Osteocyte (in vitro differentiated cells): ENCODE measurements around the gene IL11. TPM values are rescaled to one million over a fixed set of nuclear protein-coding genes. Genes with fewer than 3 reads are reported as not detected.

ENCODE experiments used
- DNase-seq: peaks from one replicate; pipeline ENCODE4 v3.0.0; 2021; ENCODE audit warnings: mixed read lengths; ENCODE audit not compliant: unreplicated experiment; ENCODE audit errors: extremely low spot score
- H3K27ac Mint-ChIP-seq: one replicate; pipeline ENCODE4 v1.8.0; 2021; ENCODE audit warnings: mild to moderate bottlenecking, mixed read lengths; ENCODE audit not compliant: unreplicated experiment
- H3K27me3 Mint-ChIP-seq: one replicate; pipeline ENCODE4 v1.8.0; 2021; ENCODE audit warnings: mixed read lengths; ENCODE audit not compliant: unreplicated experiment
- H3K36me3 Mint-ChIP-seq: one replicate; pipeline ENCODE4 v1.8.0; 2021; ENCODE audit warnings: mixed read lengths; ENCODE audit not compliant: unreplicated experiment
- H3K4me1 Mint-ChIP-seq: one replicate; pipeline ENCODE4 v1.8.0; 2021; ENCODE audit warnings: mixed read lengths; ENCODE audit not compliant: unreplicated experiment
- H3K4me3 Mint-ChIP-seq: one replicate; pipeline ENCODE4 v1.8.0; 2021; ENCODE audit warnings: mild to moderate bottlenecking, moderate library complexity, mixed read lengths; ENCODE audit not compliant: unreplicated experiment
- H3K9me3 Mint-ChIP-seq: one replicate; pipeline ENCODE4 v1.8.0; 2021; ENCODE audit warnings: mixed read lengths; ENCODE audit not compliant: unreplicated experiment
- CTCF ChIP-seq: fragments of 200-600 bp; sonication (generic); IDR thresholded peaks from 2 replicates; pipeline ENCODE4 v1.5.0; 2021; ENCODE audit warnings: antibody characterized with exemption, mild to moderate bottlenecking, moderate library complexity
- total RNA-seq: library from RNA; stranded (reverse); gene quantifications from 2 replicates; pipeline ENCODE4 v1.2.1, GENCODE V29; 2021

Gene IL11
- total RNA-seq, 1 donor from 2014 or later: 1.0 TPM

DNA sequence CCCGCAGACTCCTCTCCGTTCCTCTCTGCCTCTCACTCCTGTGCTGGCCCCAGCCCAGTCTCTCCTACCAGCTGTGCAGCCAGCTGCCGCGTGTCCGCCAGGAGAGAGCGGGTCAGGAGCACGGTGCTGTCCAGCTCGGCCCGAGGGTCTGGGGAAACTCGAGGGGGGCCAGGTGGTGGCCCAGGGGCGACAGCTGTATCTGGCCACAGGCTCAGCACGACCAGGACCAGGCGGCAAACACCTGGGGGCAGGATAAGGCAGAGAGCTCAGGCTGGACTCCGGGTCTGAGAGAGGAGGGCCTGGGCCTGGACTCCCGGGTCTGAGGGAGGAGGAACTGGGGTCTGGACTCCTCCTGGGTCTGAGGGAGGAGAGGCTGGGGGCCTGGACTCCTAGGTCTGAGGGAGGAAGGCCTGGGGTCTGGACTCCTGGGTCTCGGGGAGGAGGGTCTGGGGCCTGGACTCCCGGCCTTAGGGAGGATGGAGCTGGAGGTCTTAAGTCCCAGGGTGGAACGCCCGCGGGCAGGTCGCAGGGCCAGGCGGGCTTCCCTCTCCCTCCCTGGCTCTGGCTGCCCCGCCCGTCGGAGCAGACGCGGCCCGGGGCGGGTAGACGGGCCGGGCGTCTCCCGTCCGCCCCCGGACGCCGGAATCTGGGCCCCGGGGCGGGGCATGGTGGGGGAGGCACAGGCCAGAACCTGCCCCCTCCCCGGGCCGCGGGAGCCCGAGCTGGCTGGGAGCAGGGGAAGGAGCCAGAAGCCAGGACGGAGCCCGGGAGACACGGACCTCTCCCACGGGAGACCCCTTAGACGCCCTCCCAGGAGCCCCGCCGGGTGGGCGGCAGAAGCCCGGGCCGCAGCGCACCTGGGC lies 1.3 kb downstream of the IL11 start:
- no peaks in the 10 kb centered on the region for H3K9me3 Mint-ChIP-seq
- no peaks in the 10 kb centered on the region for H3K27me3 Mint-ChIP-seq
- DNase-seq: no peak
- no peak for TF ChIP-seq CTCF
- peak overlapping the region; percentile 29 for H3K4me3 Mint-ChIP-seq
- H3K36me3 Mint-ChIP-seq: no peaks in the 10 kb centered on the region
- H3K27ac Mint-ChIP-seq: no peak overlapping the region
- H3K4me1 Mint-ChIP-seq: peaks cover 36% of the 10 kb centered on the region

GRCh38 chr19:55368106-55368505 lies 2.2 kb downstream of the IL11 start:
- DNase-seq: no peak
- Mint-ChIP-seq H3K27me3 (no peaks in the 10 kb centered on the region), H3K27ac (no peak overlapping the region), H3K4me1 (peaks cover 34% of the 10 kb centered on the region), H3K36me3 (no peaks in the 10 kb centered on the region), H3K9me3 (no peaks in the 10 kb centered on the region), H3K4me3 (no peak overlapping the region)
- no peak for TF ChIP-seq CTCF

GRCh38 chr19:55366790-55367189 lies 3.5 kb downstream of the IL11 start:
- no peaks in the 10 kb centered on the region for H3K36me3 Mint-ChIP-seq
- DNase-seq: no peak
- H3K27me3 Mint-ChIP-seq: no peaks in the 10 kb centered on the region
- H3K27ac Mint-ChIP-seq: no peak overlapping the region
- no peak for TF ChIP-seq CTCF
- H3K4me3 Mint-ChIP-seq: no peak overlapping the region
- H3K9me3 Mint-ChIP-seq: no peaks in the 10 kb centered on the region
- peaks cover 25% of the 10 kb centered on the region for H3K4me1 Mint-ChIP-seq

DNA sequence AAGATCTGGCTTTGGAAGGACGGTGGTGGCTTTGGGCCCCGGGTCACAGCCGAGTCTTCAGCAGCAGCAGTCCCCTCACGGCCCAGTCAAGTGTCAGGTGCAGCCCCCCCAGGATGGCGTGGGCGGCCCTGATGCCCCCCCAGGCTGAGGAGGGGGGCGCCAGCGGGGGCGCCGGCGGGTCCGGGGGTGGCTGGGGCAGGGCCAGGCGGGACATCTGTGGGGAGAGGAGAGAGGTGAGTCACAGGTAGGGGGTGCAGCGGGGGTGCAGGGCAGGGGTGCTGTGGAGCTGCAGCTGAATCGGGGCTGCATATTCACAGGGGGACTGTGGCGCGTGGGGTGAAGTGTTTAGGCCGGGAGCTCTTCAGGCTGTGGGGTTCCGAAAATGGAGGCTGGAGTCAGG lies 4.3 kb downstream of the IL11 start:
- DNase-seq: no peak
- H3K9me3 Mint-ChIP-seq: no peaks in the 10 kb centered on the region
- no peak overlapping the region for H3K4me3 Mint-ChIP-seq
- no peaks in the 10 kb centered on the region for H3K36me3 Mint-ChIP-seq
- no peak overlapping the region for H3K27ac Mint-ChIP-seq
- no peak for TF ChIP-seq CTCF
- H3K27me3 Mint-ChIP-seq: no peaks in the 10 kb centered on the region
- H3K4me1 Mint-ChIP-seq: peaks cover 24% of the 10 kb centered on the region

DNA sequence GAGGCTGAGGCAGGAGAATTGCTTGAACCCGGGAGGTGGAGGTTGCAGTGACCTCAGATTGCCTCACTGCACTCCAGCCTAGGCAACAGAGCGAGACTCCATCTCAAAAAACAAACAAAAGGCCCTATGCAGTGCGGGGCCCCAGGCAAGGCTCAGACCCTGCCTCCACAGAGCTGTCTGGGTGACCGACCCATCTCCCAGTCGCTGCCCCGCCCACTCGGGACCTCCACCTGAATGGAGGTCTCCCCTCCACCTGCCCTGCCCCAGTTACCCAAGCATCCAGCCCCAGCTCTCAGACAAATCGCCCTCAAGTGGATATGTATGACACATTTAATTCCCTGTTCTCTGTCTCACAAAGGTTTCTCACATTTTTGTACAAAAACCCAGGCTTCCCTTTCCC lies 5.0 kb downstream of the IL11 start:
- Mint-ChIP-seq H3K9me3 (no peaks in the 10 kb centered on the region), H3K27me3 (no peaks in the 10 kb centered on the region), H3K27ac (no peak overlapping the region), H3K4me1 (peaks cover 18% of the 10 kb centered on the region), H3K4me3 (no peak overlapping the region), H3K36me3 (no peaks in the 10 kb centered on the region)
- no peak for DNase-seq
- TF ChIP-seq CTCF: no peak
